C4-2B (cell line): Measurements from ENCODE around the gene TWSG1.

ENCODE experiments used
- H3K27ac ChIP-seq: fragments of 450-650 bp; 2 replicates; pipeline ENCODE4 v1.5.1; 2017
- CTCF ChIP-seq: fragments of 450-650 bp; conservative IDR thresholded peaks from 2 replicates; pipeline ENCODE4 v1.5.1; 2017; ENCODE audit warnings: mild to moderate bottlenecking
- ZFX ChIP-seq: fragments of 450-650 bp; IDR thresholded peaks from 2 replicates; pipeline ENCODE4 v1.6.1; 2017

The TWSG1 gene

GRCh38 chr18:9405130-9405529 lies 70.6 kb downstream of the TWSG1 start:
- H3K27ac ChIP-seq = no peak overlapping the region
- TF ChIP-seq CTCF = no peak
- no peak for TF ChIP-seq ZFX

- H3K27ac ChIP-seq = no peak overlapping the region
- no peak for TF ChIP-seq CTCF
- no peak for TF ChIP-seq ZFX
Observed at GRCh38 chr18:9405977-9406376, 71.4 kb downstream of the TWSG1 start.

- no peak for TF ChIP-seq ZFX
Observed at GRCh38 chr18:9410515-9410914, 75.9 kb downstream of the TWSG1 start.

GRCh38 chr18:9413576-9413975 lies 79.0 kb downstream of the TWSG1 start:
- H3K27ac ChIP-seq = no peak overlapping the region
- TF ChIP-seq CTCF (no peak), ZFX (no peak)

More at GRCh38 chr18:9410515-9410914, 75.9 kb downstream of the TWSG1 start:
- no peak overlapping the region for H3K27ac ChIP-seq

GRCh38 chr18:9416563-9417072 lies 82.0 kb downstream of the TWSG1 start:
- TF ChIP-seq CTCF = no peak
- no peak for TF ChIP-seq ZFX
- no peak overlapping the region for H3K27ac ChIP-seq

GRCh38 chr18:9417073-9417851 lies 82.7 kb downstream of the TWSG1 start:
- H3K27ac ChIP-seq = no peak overlapping the region
- TF ChIP-seq ZFX (no peak), CTCF (no peak)

GRCh38 chr18:9418047-9418690 lies 83.6 kb downstream of the TWSG1 start:
- H3K27ac ChIP-seq = no peak overlapping the region
- no peak for TF ChIP-seq ZFX
- TF ChIP-seq CTCF = no peak
